ENCODE data around the gene SERINC2.
"Not testable (repeated sequence)": the region's sequence is repeated elsewhere in the genome, so short reads cannot be mapped to it uniquely, and the experiment has no call there.

DNA sequence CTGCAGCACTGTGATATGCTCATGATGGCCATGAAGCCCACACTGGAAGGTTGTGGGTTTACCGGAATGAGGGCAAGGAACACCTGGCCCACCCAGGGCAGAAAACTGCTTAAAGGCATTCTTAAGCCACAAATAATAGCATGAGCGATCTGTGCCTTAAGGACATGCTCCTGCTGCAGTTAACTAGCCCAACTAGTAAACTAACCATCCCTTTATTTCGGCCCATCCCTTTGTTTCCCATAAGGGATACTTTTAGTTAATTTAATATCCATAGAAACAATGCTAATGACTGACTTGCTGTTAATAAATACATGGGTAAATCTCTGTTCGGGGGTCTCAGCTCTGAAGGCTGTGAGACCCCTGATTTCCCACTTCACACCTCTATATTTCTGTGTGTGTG is 67.4 kb downstream of the SERINC2 start:
- TF ChIP-seq POLR2A (IDR thresholded peaks at IDR 0.05), result not testable (repeated sequence)
- TF ChIP-seq, protein P1, sequence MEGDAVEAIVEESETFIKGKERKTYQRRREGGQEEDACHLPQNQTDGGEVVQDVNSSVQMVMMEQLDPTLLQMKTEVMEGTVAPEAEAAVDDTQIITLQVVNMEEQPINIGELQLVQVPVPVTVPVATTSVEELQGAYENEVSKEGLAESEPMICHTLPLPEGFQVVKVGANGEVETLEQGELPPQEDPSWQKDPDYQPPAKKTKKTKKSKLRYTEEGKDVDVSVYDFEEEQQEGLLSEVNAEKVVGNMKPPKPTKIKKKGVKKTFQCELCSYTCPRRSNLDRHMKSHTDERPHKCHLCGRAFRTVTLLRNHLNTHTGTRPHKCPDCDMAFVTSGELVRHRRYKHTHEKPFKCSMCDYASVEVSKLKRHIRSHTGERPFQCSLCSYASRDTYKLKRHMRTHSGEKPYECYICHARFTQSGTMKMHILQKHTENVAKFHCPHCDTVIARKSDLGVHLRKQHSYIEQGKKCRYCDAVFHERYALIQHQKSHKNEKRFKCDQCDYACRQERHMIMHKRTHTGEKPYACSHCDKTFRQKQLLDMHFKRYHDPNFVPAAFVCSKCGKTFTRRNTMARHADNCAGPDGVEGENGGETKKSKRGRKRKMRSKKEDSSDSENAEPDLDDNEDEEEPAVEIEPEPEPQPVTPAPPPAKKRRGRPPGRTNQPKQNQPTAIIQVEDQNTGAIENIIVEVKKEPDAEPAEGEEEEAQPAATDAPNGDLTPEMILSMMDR (IDR thresholded peaks at IDR 0.05), result not testable (repeated sequence)
